HG02798 (cell line): ENCODE measurements around the gene PHF24.
A peak's percentile ranks its signal among the peaks of the same experiment; 100 is the strongest.
"Not testable (repeated sequence)": the region's sequence is repeated elsewhere in the genome, so short reads cannot be mapped to it uniquely, and the experiment has no call there.

Experiments used
- ATAC-seq: cut with Tn5 transposase; IDR thresholded peaks from one replicate; pipeline ENCODE4 v1.9.1; 2021; ENCODE audit warnings: mild to moderate bottlenecking; ENCODE audit not compliant: unreplicated experiment, poor library complexity

Gene PHF24

DNA sequence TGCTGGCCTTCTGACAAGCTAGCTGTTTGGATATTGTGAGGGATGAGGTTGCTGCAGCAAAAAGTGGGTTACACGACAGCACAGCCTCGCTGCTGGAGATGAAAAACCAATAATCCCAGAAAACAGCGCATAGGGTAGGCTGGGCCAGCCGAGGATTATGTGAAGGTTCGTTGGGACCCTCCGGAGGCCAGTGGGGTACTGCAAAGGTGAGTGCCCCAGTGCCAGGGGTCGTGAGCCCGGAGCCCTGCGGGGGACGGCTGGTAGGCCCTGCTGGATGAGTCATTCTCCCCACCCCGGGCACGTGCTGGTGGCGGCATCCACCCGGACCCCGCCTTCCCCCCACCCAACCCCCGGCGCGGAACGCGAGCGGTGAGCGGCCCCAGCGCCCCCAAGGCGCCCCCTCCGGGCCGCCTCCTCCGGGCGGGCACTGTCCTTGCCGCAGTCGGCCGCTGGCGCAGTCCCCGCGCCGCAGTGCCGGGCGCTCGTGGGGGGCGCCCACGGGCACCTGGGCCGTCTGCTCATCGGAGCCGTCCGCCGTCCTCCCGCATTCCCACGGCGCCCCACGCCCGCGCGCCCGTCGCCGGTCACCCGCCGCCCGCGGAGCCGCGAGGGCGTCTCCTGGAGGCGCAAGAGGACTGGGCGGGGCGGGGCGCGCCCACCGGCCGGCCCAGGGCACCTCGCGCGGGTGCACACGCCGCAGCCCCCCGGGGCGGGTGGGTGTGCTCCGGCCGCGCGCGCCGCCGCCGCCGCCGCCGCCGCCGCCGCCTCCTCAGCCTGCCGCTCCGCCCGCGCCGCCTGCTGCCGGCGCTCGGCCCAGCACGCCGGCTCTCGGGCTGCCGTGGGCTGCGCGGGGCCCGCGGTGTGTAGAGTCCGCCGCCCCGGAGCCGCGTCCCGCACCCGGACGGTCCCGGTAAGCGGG lies at the start of gene PHF24:
Gene PHF24, plus strand, starts transcription at position 794 of the 919 bp plus-strand sequence. CDS start 13,014 bp downstream, outside the sequence.
- peak; percentile 40 for ATAC-seq

- ATAC-seq: no peak
These were observed 31.0 kb upstream of the PHF24 start for GRCh38 chr9:34927061-34927460.

DNA sequence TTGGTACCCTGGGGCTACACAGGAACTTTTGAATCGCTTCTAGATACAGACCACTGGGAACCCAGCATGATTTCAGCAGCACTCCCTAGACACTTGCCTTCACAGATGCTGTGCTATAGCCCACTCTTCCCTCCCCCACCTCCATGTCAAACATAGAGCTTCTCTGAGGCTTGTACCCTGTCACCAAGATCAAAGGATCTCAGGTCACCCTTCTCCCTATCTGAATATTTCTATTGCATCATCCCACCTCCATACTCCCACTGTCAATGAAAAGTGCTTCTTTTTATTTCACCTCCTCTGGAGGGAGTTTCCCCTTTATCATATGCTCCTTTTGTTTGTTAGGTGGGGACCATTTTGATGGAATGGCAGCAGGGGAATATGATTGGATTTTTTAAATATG lies 29.2 kb upstream of the PHF24 start:
- no peak for ATAC-seq

DNA sequence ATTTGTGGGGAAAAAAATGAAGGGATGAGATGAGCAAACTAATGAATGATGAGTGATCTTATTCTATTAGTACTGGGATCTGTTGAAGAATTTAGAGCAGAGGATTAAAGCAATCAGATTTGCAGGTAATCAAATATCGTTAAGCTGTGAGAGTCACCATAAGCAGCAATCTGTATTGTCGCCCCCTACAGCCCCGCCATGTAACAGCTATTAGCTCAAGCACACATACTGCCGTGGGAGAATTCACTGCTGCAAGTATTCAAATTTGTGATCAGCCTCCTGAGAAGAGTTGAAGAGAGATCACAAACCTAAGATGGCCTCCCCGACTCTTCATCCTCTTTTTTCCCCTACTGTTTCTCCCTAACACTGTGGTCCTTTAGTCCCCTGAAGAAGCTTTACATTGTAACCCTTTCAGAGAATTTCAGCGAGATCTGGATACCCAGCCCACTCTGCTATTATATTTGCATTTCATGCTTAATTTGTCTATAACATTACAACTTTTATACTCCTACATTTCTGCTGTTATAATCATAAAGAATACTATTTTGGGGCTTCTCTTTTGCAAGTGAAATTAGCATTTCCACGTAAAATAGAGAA lies 28.5 kb upstream of the PHF24 start:
- no peak for ATAC-seq

DNA sequence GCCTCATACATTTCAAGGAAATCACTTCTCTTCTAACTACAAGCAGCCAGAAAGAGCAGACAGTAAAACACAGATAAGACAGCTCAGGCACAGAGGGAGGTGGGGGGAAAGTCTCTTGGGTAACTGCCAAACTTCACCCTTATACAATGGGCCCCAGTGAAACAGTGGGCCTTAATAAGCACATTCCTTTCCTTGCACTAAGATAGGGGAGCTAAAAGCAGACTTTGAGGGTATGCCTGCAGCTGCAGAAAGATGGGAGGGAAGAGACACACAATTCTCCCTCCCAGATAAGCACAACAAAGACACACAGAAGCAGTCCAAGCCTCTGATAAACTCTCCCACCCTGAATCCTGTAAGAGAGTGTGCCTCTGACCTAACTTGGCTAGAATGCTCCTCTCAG lies 18.1 kb upstream of the PHF24 start:
- ATAC-seq: not testable (repeated sequence)

DNA sequence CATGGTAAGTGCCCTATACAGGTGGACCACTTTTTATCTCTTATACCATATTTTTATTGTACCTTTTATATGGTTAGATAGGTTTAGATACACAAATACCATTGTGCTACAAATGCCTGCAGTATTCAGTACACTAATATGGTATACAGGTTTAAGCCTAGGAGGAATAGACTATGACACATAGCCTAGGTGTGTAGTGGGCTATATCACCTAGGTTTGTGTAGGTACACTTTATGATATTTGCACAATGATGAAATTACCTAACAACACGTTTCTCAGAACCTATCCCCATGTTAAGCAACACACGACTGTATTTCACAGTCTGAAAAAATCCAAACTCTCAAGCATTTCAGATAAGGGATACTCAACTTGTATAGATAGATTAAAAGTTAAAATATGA lies 9.6 kb upstream of the PHF24 start:
- no peak for ATAC-seq

- ATAC-seq: no peak
These were observed 3.9 kb upstream of the PHF24 start for GRCh38 chr9:34954225-34954624.

- ATAC-seq: not testable (repeated sequence)
These were observed 2.0 kb upstream of the PHF24 start for GRCh38 chr9:34956066-34956465.

DNA sequence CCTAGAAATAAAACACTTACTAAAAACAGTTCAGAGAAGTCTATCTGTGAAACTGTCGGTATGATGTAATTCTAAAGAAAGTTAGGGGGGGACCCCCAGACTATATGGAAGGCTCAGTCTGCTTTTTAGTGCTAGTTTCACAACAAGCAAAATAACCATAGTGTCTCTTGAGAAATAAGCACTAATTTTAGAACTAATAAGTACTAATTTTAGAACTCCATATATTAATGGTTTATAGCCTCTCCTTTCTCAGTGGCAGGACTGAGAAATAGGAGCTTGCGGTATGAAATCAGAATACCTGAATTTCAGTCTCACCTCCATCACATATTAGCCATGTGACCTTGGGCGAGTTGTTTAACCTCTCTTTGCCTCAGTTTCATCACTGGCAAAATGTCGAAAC lies 1.4 kb upstream of the PHF24 start:
- ATAC-seq: peak; percentile 47

GRCh38 chr9:34958411-34958982 lies 412 bp downstream of the PHF24 start:
- ATAC-seq: no peak

- no peak for ATAC-seq
These were observed 1.4 kb downstream of the PHF24 start for GRCh38 chr9:34959461-34959860.

DNA sequence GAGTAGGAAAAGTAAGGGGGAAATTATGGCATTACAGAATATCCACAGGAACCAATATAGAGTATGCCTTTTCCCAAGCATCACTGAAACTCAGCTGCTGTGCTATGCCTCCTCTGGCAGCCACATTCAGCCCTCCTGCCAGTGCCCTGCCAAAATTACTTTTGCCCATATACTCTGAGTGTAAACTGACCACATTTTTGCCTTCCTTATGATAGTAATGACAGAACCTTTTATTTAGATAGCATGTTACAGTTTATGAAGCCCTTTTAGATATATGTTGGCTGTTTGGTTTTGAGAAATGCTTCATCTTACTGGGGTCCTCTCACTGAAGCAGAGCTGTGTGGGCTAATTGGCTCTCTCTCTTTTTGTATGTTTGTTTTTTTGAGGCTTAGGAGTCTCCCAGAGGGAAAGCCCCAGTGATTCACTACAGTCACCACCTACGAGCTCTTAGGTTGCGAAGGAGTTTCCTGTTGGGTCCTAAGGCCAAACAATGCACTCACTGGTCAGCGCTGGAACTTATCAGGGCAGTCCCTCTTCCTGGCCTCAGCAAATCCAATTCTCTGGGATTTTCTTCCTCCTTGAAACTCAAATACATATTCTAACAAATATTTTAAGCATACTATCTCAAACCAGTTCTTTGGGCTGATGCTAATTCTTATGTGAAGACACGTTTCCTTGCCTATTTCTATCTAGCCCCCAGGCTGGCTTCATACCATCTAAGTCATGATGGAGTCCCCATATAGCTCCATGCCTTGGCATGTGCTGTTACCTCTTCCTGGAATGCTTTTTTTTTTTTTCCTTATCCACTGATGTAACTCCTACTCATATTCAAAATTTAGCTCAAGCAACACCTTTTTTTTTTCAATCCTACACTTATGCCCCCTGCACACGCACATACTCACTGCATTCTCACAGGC lies 3.7 kb downstream of the PHF24 start:
- no peak for ATAC-seq

DNA sequence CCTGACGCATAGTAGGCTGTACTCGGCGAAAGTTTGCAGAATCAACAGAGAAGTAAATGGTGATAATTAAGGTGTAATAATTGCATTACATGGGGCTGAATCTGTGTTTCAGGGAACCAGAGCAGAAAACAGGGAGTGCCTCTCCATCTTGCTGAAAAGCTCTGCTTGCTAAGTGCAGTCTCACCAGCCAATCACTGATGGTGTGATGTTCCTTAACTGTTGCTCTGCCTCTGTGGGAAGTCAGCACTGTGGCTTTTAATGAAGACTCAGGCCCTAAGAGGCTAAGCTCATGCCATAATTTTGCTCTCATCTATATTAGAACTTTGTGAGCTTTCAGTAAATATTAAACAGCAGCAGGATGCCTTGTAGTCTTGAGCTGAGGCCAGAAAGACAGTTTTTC lies 4.5 kb downstream of the PHF24 start:
- no peak for ATAC-seq

DNA sequence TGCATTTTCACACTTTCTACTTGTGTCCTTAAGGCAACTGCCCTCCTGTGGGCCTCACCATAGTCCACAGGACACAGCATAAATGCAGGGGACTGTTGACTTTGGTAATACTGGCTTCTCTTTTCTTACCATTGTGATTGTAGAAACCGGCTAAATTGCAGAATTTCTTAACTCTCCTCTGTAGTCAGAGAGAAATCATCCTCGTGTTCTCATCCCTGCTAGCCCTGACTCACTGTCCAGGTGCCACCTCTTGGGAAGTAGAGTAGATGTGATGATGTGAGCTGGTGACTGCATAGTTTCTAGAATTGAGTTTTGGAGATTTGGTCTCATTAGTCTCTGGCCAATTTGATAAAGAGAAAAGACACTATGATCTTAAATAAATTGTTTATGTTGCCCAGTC lies 5.5 kb downstream of the PHF24 start:
- no peak for ATAC-seq

GRCh38 chr9:34964458-34964857 lies 6.4 kb downstream of the PHF24 start:
- no peak for ATAC-seq

GRCh38 chr9:34971146-34971811 lies 13.2 kb downstream of the PHF24 start:
- ATAC-seq: no peak

- ATAC-seq: no peak
These were observed 16.6 kb downstream of the PHF24 start for GRCh38 chr9:34974664-34975063.

GRCh38 chr9:34976441-34976840 lies 18.4 kb downstream of the PHF24 start:
- no peak for ATAC-seq

GRCh38 chr9:34976992-34977391 lies 18.9 kb downstream of the PHF24 start:
- ATAC-seq: no peak
